KOPT-K1 (cell line): ENCODE measurements around the gene NUDT11.
"Not testable (repeated sequence)": the region's sequence is repeated elsewhere in the genome, so short reads cannot be mapped to it uniquely, and the experiment has no call there.

Experiments
- H3K27ac ChIP-seq: fragments of 200-600 bp; sonication (generic); 2 replicates; pipeline ENCODE4 v1.5.1; 2016; ENCODE audit warnings: antibody characterized with exemption, mild to moderate bottlenecking, low read depth, low read length; ENCODE audit not compliant: poor library complexity, severe bottlenecking
- H3K36me3 ChIP-seq: fragments of 200-600 bp; sonication (generic); 2 replicates; pipeline ENCODE4 v1.5.1; 2017; ENCODE audit warnings: antibody characterized with exemption, mild to moderate bottlenecking, low read length, moderate library complexity; ENCODE audit not compliant: insufficient read depth
- H3K9me3 ChIP-seq: fragments of 200-600 bp; sonication (generic); 2 replicates; pipeline ENCODE4 v1.5.1; 2017; ENCODE audit warnings: antibody characterized with exemption, low read length, mild to moderate bottlenecking; ENCODE audit not compliant: insufficient read depth, poor library complexity, severe bottlenecking

The NUDT11 gene

DNA sequence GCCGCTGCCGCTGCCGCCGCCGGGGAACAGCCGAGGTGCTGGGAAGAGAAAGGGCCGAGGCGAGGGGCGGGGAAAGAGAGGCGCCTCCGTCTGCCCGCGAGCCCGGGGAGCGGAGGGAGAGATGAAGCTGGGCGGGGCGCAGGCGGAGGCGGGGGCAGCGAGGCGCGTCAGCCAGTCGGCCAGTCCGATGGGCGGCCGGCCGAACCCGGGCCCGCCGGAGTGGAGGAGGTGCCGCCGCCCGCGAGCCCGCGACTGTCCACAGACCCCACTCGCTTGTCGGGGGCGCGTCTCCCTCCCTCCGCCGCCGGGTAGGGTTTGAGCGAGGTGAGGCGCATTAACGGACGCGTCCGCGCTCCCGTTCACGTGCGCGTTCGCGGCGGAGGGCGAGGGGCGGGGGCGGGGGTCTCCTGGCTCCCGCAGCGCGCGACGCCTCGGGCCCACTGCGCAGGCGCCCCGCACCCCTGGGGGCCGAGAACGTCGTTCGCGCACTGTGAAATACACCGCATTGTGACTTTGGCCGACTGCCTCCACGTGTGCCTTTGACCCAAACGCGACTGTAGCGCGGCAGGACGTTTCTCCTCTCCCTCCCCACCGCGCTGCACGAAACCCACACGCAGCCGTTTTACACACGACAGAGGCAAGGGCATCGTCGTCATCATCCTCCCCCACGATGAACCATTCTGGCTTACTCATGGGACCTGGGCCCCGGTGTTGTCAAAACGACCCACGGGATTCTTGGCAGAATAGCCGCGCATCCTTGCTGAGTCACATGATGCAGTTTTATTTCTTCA lies at the start of gene NUDT11:
NUDT11 (minus strand) TSS at position 92 of the 791 bp plus-strand sequence. CDS start 148 bp downstream, outside the sequence.
- Histone ChIP-seq H3K27ac (no peak within 1 kb of the TSS), H3K36me3 (no peaks in the 10 kb centered on the region), H3K9me3 (no peaks in the 10 kb centered on the region)

DNA sequence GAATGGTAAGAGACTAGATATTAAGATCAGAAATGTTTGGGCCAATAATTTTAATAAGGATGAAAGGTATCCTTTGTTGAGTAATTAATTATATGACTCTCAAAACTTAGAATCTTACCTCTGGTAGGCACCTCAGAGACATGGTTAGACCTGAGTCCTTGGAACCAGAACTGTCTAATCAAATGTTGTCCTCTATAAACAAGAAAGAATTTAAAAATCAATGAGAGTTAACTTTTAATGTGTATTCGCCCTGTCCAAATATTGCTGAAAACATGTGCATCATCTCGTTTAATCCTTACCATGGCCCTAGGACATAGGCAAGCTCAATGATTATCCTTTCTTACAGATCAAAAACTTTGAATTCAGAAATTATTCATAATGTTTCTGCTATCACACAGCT lies 24.0 kb upstream of the NUDT11 start:
- no peaks in the 10 kb centered on the region for H3K9me3 ChIP-seq
- H3K27ac ChIP-seq: no peak overlapping the region
- no peaks in the 10 kb centered on the region for H3K36me3 ChIP-seq

DNA sequence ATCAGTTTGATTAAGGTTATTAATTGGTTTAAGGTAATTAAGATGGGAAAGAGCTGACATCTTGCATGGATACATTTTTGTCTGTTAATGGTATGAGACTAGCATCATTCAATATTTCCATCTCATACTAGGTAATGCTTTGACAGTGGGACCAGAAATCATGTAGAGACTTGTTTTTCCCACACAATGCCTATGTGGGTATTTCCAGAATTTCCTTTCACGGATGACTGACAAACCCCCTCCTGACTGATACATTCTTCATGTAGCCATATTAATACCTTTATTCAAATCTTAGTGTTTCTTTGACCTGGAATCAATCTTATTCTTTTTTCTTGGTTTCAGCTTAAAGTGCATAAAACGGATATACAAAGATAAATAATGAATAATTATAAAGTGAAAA lies 22.7 kb upstream of the NUDT11 start:
- H3K9me3 ChIP-seq, H3K27ac ChIP-seq, H3K36me3 ChIP-seq: not testable (repeated sequence)

DNA sequence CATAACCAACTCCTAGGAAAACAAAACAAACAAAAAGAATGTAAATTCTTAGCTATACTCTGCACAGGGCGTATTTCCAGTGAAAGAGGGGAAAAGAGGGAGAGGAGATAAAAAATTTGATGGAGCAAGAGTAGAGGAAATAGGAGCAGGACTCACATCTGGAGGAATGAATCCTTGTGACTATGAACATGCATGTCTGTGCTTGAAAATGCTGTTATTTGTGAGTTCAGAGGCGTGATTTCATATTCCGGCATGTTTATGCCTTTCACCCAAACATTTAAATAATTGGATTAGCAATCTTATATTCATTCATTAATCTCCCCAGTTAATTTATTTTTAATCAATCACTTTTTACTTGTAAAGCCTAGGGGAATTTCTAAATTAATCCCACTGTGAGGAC lies 11.2 kb upstream of the NUDT11 start:
- H3K36me3 ChIP-seq: no peaks in the 10 kb centered on the region
- no peaks in the 10 kb centered on the region for H3K9me3 ChIP-seq
- H3K27ac ChIP-seq: no peak overlapping the region

DNA sequence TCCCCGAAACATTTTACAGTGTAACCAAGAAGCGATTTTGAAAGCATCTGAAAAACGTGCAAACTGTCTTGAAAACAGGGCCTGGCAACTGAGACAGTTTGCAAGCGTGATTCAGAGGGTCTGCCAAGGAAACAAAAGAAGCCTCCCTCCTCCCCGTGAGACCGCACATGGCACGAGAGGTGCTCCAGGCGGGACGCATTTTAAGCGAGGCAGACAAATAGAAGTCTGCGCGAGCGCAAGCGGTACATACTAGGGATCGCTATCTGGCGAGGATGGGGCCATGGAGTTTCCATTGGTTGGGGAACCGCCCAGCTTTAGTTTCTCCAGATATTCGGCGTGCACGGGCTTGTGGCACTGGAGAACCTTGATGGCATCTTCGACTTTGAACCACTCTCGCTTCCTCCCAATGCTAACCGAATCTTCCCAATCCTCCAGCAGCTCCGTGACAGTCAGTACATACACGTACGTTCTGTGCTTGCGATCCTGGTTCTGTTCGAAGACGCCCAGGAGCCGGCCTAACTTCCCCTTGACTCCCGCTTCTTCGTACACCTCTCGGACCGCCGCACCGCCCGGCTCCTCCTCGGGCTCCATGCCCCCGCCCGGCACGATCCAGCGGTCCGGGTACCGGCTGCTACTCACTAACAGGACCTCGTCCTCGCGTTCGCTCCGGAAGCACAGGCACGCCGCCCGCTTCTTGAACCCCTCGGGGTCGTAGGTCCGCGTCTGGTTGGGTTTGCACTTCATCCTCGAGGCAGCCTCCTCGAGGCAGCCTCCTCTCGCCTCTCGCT lies 497 bp downstream of the NUDT11 start:
- not testable (repeated sequence) for H3K27ac ChIP-seq, H3K36me3 ChIP-seq, H3K9me3 ChIP-seq

DNA sequence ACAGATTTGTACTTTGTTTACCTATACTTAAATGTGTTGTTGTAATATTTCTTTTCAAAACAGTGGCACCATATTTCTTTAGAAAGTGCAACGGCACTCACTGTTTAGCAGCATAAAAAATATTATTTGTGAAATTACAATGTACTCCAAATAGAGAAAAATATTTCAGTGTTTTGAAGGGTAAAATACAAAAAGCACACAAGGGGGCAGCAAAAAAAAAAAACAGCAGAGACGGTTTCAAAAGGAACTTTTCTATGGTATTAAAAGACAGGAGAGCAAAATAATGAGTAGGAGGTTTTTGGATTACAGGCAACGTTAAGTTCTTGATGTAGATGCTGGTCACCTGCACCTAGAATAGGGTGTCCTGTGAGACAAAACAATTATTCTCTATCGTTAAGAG lies 2.0 kb downstream of the NUDT11 start:
- no peaks in the 10 kb centered on the region for H3K36me3 ChIP-seq
- H3K9me3 ChIP-seq: no peaks in the 10 kb centered on the region
- no peak overlapping the region for H3K27ac ChIP-seq

DNA sequence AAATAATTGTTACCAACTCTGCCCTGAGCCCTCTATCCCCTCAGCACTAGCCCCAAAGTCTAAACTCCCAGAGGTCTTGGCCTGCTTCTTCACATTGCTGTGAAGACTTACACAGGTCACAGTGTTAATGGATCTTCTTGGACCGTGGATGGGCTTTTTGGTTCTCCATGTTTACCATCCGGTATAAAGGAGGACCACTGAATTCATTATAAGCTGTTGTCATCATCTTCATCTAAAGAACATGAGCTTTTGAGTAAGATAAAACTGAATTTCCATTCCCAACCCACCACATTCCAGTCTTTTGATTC lies 8.5 kb downstream of the NUDT11 start:
- Histone ChIP-seq H3K36me3 (no peaks in the 10 kb centered on the region), H3K27ac (no peak overlapping the region), H3K9me3 (no peaks in the 10 kb centered on the region)

DNA sequence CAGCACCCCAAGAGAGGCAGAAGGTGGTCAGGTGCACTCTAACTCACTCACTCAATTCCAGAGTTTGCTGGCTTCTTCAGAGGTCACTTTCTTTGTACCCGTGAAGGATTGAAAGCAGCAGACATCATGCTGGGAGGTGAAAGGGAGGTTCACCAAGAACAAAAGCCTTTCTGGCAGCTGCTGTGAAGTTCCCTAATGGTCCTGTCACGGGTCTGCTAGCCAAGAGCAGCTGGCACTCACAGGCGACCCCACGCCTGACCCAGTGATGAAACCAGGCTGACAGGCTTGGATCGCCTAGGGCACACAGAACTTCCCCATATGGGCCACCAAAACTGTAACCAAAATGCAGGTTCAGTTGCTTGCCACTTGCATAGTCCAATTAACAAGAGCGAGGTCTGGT lies 11.8 kb downstream of the NUDT11 start:
- Histone ChIP-seq H3K36me3 (no peaks in the 10 kb centered on the region), H3K27ac (no peak overlapping the region), H3K9me3 (no peaks in the 10 kb centered on the region)

DNA sequence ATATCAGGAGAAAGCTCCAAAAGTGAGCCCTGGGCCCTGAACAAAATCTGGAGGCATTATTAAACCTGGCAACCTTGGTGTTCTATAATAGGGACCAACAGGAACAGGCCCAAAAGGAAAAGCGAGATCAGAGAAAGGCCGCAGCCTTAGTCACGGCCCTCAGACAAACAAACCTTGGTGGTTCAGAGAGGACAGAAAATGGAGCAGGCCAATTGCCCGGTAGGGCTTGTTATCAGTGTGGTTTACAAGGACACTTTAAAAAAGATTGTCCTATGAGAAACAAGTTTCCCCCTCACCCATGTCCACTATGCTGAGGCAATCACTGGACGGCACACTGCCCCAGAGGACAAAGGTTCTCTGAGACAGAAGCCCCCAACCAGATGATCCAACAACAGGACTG lies 14.0 kb downstream of the NUDT11 start:
- H3K36me3 ChIP-seq, H3K27ac ChIP-seq, H3K9me3 ChIP-seq: not testable (repeated sequence)

DNA sequence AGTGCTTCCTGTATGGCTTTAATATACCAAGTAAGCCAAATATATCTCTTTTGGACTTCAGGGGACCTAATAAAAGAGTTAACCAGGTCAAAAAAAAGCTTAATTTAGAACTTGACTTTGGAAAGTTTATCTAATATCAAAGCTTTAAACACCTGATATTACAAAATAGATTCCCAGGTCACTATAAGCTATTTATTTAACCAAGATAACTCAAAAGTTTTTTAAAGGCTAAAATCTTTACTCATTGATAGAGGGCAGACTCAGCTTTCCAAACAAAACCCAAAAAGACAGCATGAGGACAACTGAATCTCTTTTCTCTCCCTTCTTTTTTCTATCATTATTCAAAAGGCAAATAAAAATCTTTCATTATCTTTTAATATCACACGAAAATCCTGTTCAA lies 19.5 kb downstream of the NUDT11 start:
- H3K36me3 ChIP-seq: no peaks in the 10 kb centered on the region
- H3K27ac ChIP-seq: no peak overlapping the region
- no peaks in the 10 kb centered on the region for H3K9me3 ChIP-seq

DNA sequence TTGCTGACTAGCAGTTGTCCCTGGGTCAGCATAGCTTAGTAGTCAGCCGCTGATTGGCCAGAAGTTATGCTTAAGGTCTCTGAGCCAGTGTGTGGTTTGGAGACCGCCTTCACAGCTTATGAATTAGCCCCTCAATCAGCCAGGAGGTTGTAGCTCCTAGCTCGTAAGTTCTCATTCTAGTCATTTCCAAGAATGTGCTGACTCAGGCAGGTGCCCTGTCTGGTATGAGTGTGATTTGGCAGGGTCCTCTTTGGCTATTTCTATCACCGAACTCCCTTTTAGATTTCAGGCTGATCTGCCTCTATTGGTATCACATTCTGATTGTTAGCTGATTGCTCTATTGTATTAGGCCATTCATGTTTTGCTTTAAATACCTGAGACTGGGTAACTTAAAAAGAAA lies 33.1 kb downstream of the NUDT11 start:
- Histone ChIP-seq H3K9me3 (no peaks in the 10 kb centered on the region), H3K36me3 (no peaks in the 10 kb centered on the region), H3K27ac (no peak overlapping the region)

DNA sequence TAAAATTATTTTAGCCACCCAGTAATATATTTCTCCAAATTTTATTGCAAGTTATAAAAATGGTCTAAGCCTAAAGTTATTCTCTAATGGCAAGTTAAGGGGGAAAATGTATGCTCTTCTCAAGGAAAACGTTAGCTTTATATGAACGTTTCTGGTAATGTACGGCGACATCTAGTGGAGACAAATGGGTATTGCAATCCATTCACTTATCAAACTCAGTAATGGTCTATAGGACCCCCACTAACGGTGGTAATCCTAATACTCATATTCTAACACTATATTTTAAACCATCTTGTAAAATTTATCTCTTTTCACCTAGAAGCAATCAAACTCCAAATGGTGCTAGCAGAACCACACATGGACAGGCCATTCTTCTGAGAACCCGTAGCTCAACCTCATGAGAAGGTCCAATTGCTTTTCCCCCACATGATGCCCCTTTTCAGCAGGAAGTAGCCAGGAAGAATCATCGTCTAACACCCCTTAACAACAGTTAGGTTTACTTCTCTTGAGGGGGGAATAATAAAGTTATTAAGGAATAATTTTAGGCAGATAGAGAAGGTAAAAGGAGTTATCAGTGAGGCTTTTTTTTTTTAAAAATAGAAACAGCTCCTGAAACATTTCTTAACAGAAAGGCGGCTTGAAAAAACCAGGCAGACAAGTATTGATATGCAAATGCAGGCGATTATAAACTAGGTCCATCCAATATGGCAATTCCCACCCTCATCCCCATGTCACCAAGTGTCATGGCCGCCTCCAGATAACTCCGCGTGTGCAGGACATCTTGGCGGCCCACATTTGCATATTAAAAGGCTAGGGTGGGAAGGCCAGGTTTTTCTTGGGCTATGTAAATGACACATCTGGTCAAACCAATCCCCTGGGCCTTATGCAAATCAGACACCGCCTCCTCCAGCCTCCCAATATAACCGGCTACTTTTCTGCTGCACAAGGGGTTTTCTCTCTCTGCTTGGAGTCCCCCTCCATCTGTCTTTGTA lies 35.0 kb downstream of the NUDT11 start:
- no peaks in the 10 kb centered on the region for H3K36me3 ChIP-seq
- no peak overlapping the region for H3K27ac ChIP-seq
- no peaks in the 10 kb centered on the region for H3K9me3 ChIP-seq

DNA sequence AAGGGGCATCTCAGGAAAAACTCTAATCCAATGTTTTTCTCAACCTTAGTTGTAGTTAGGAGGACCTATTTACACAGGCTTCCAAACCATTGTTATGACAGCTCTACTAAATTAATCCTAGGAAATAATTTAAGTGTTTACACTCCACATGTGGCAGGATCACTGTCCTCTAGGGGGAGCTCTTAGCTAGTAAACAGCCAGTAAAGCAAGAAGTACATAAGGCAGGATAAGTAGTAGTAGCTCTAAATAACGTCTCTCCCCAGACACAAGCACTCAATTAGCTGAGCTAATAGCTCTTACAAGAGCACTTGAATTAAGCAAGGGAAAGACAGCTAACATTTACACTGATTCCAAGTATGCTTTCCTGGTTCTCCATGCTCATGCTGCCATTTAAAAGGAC lies 37.3 kb downstream of the NUDT11 start:
- no peaks in the 10 kb centered on the region for H3K36me3 ChIP-seq
- no peaks in the 10 kb centered on the region for H3K9me3 ChIP-seq
- H3K27ac ChIP-seq: no peak overlapping the region

DNA sequence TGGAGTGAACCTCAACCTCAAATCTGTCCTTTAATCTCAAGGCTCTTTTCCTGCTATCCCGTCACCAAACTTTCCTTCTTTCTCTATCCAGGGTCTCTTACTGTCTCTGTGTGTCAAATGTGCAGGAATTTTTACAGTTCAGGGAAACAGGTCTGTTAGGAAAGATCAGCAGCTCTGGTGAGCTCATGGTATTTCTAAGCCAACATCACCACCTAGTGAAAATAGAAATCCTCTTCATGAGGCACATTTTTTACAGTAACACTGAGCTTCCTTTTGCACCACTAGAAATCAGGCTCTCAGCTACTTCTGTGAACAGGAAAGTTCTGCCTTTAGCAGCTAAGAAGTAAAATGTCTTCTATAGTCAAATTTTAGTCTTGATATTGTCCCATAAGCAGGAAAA lies 39.6 kb downstream of the NUDT11 start:
- no peak overlapping the region for H3K27ac ChIP-seq
- H3K36me3 ChIP-seq: no peaks in the 10 kb centered on the region
- no peaks in the 10 kb centered on the region for H3K9me3 ChIP-seq

DNA sequence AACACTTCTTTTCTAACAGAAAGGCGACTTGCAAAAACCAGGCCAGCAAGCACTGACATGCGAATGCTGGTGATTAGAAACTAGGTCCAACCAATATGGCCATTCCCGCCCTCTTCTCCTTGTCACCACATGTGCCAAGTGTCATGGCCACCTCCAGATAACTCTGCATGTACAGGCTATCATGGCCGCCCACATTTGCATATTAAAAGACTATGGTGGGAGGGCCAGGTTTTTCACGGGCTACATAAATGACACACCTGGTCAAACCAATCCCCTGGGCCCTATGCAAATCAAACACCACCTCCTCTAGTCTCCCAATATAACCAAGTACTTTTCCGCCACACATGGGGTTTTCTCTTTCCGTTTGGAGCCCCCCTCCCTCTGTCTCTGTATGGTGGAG lies 40.1 kb downstream of the NUDT11 start:
- Histone ChIP-seq H3K9me3 (no peaks in the 10 kb centered on the region), H3K27ac (no peak overlapping the region), H3K36me3 (no peaks in the 10 kb centered on the region)
